Ishikawa (cell line): Measurements from ENCODE around the gene MAVS.

Experiments
- CEBPB ChIP-seq: IDR thresholded peaks from 2 replicates; pipeline ENCODE4 v1.6.1; 2012
- CREB1 ChIP-seq: IDR thresholded peaks from 2 replicates; pipeline ENCODE4 v1.6.1; 2012; ENCODE audit warnings: low read depth
- EGR1 ChIP-seq: IDR thresholded peaks from 2 replicates; pipeline ENCODE4 v1.6.1; 2012
- EP300 ChIP-seq: IDR thresholded peaks from 2 replicates; pipeline ENCODE4 v1.6.1; 2012; ENCODE audit warnings: borderline replicate concordance
- FOXM1 ChIP-seq: IDR thresholded peaks from 2 replicates; pipeline ENCODE4 v1.6.1; 2012; ENCODE audit warnings: low read depth, borderline replicate concordance
- NFIC ChIP-seq: IDR thresholded peaks from 2 replicates; pipeline ENCODE4 v1.6.1; 2012
- RAD21 ChIP-seq: IDR thresholded peaks from 2 replicates; pipeline ENCODE4 v1.6.1; 2012; ENCODE audit warnings: low read depth
- REST ChIP-seq: IDR thresholded peaks from 2 replicates; pipeline ENCODE4 v1.6.1; 2012; ENCODE audit warnings: low read depth, mild to moderate bottlenecking
- TAF1 ChIP-seq: IDR thresholded peaks from 2 replicates; pipeline ENCODE4 v1.6.1; 2012; ENCODE audit warnings: low read depth, mild to moderate bottlenecking
- TCF12 ChIP-seq: IDR thresholded peaks from 2 replicates; pipeline ENCODE4 v1.6.1; 2012; ENCODE audit warnings: low read depth
- TEAD4 ChIP-seq: IDR thresholded peaks from 2 replicates; pipeline ENCODE4 v1.6.1; 2012
- YY1 ChIP-seq: IDR thresholded peaks from 2 replicates; pipeline ENCODE4 v1.6.1; 2012; ENCODE audit warnings: low read depth
- ZBTB7A ChIP-seq: IDR thresholded peaks from 2 replicates; pipeline ENCODE4 v1.6.1; 2012; ENCODE audit warnings: low read depth
- TF ChIP-seq, protein P1 (sequence below): IDR thresholded peaks from 2 replicates; pipeline ENCODE4 v1.6.1; 2012
- TF ChIP-seq, protein P2 (sequence below): IDR thresholded peaks from 2 replicates; pipeline ENCODE4 v1.6.1; 2012

The MAVS gene

GRCh38 chr20:3867802-3868201 is 21.2 kb downstream of the MAVS start:
- TF ChIP-seq, protein P1, sequence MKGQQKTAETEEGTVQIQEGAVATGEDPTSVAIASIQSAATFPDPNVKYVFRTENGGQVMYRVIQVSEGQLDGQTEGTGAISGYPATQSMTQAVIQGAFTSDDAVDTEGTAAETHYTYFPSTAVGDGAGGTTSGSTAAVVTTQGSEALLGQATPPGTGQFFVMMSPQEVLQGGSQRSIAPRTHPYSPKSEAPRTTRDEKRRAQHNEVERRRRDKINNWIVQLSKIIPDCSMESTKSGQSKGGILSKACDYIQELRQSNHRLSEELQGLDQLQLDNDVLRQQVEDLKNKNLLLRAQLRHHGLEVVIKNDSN, result no peak

DNA sequence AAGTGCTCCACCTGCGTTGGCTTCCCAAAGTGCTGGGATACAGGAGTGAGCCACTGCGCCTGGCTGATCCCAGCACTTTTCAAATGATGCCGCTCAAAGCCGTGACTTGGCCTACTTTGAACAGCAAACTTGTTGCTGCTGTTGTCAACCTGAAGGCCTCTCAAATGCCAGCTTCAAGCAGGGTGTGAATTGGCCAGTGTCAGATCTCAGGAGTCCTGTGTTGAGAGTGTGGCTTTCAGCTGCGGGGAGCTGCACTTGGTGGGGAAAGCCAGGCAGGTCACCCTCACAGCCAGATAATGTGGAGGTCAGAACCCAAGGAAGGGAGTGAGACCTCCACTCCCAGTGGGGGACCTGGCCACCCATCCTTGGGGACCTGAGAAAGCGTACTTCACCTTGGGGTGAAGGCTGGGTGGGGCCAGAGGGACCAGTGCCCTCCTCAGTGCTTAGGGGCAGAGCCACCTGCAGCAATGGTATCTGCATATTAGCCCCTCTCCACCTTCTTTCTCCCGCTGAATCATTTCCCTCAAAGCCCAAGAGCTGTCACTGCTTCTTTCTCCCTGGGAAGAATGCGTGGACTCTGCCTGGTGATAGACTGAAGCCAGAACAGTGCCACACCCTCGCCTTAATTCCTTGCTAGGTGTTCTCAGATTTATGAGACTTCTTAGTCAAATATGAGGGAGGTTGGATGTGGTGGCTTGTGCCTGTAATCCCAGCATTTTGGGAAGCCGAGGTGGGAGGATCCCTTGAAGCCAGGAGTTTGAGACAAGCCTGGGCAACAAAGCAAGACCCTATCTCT is 23.4 kb downstream of the MAVS start:
- TF ChIP-seq ZBTB7A (no peak), YY1 (no peak), REST (no peak), TCF12 (no peak), EGR1 (no peak)
- TF ChIP-seq, protein P1, result no peak
- TF ChIP-seq, protein P2, sequence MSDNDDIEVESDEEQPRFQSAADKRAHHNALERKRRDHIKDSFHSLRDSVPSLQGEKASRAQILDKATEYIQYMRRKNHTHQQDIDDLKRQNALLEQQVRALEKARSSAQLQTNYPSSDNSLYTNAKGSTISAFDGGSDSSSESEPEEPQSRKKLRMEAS, result no peak

- TF ChIP-seq TAF1 (no peak), CREB1 (no peak), YY1 (no peak), TCF12 (no peak), REST (no peak), RAD21 (no peak), EGR1 (no peak)
- TF ChIP-seq, protein P2, result no peak
These were observed 25.1 kb downstream of the MAVS start for GRCh38 chr20:3871550-3872265.

- TF ChIP-seq, protein P2, result no peak
These were observed 26.9 kb downstream of the MAVS start for GRCh38 chr20:3873507-3873906.

GRCh38 chr20:3874194-3874844 is 27.7 kb downstream of the MAVS start:
- no peak for TF ChIP-seq NFIC
- TF ChIP-seq CREB1, result no peak
- TF ChIP-seq, protein P1, result no peak
- TF ChIP-seq, protein P2, result no peak
- TF ChIP-seq FOXM1, result no peak
- TF ChIP-seq ZBTB7A, result no peak
- no peak for TF ChIP-seq RAD21
- TF ChIP-seq YY1, result no peak
- TF ChIP-seq CEBPB, result no peak

- TF ChIP-seq FOXM1, result no peak
- no peak for TF ChIP-seq TEAD4
- no peak for TF ChIP-seq EGR1
- no peak for TF ChIP-seq CREB1
- TF ChIP-seq YY1, result no peak
- no peak for TF ChIP-seq EP300
- TF ChIP-seq, protein P1, result no peak
- no peak for TF ChIP-seq TCF12
These were observed 28.8 kb downstream of the MAVS start for GRCh38 chr20:3875378-3875974.
